ENCODE results near the gene KRT6A.

KRT6A gene

GRCh38 chr12:52530905-52531304, 37.8 kb upstream of the KRT6A start:
- Histone ChIP-seq H3K9ac (ENCODE audit: low read depth, low read length, poor library complexity, severe bottlenecking) (no peak overlapping the region), H4K20me1 (ENCODE audit: insufficient read depth, low read length, poor library complexity, severe bottlenecking) (no peaks in the 10 kb centered on the region), H3K4me1 (ENCODE audit: insufficient read depth, low read length, poor library complexity, severe bottlenecking) (peaks cover 7% of the 10 kb centered on the region), H3K4me3 (ENCODE audit: low read length, poor library complexity, severe bottlenecking) (no peak overlapping the region), H3K36me3 (ENCODE audit: insufficient read depth, low read length) (no peaks in the 10 kb centered on the region), H3K9me2 (replicated peaks; ENCODE audit: low read depth, low read length) (no peaks in the 10 kb centered on the region), H3K4me2 (ENCODE audit: low read depth, low read length, poor library complexity, severe bottlenecking) (no peak overlapping the region), H3K79me2 (ENCODE audit: insufficient read depth, low read length) (no peaks in the 10 kb centered on the region), H3K27me3 (ENCODE audit: insufficient read depth, low read length, poor library complexity, severe bottlenecking) (no peaks in the 10 kb centered on the region), H3K9me3 (ENCODE audit: insufficient read depth, low read depth, low read length) (no peaks in the 10 kb centered on the region), H2AFZ (ENCODE audit: low read length) (no peak overlapping the region), H3F3A (ENCODE audit: low read depth) (no peaks in the 10 kb centered on the region)
- TF ChIP-seq EZH2phosphoT487 (IDR thresholded peaks at IDR 0.05; ENCODE audit: borderline replicate concordance): no peak

- Histone ChIP-seq H3K9ac (ENCODE audit: low read depth, low read length, poor library complexity, severe bottlenecking) (no peak overlapping the region), H2AFZ (ENCODE audit: low read length) (no peak overlapping the region), H4K20me1 (ENCODE audit: insufficient read depth, low read length, poor library complexity, severe bottlenecking) (no peaks in the 10 kb centered on the region), H3K9me2 (replicated peaks; ENCODE audit: low read depth, low read length) (no peaks in the 10 kb centered on the region), H3K27me3 (ENCODE audit: insufficient read depth, low read length, poor library complexity, severe bottlenecking) (no peaks in the 10 kb centered on the region), H3K4me3 (ENCODE audit: low read length, poor library complexity, severe bottlenecking) (no peak overlapping the region), H3K4me1 (ENCODE audit: insufficient read depth, low read length, poor library complexity, severe bottlenecking) (peaks cover 7% of the 10 kb centered on the region), H3K4me2 (ENCODE audit: low read depth, low read length, poor library complexity, severe bottlenecking) (no peak overlapping the region), H3F3A (ENCODE audit: low read depth) (no peaks in the 10 kb centered on the region), H3K36me3 (ENCODE audit: insufficient read depth, low read length) (no peaks in the 10 kb centered on the region), H3K79me2 (ENCODE audit: insufficient read depth, low read length) (no peaks in the 10 kb centered on the region), H3K9me3 (ENCODE audit: insufficient read depth, low read depth, low read length) (no peaks in the 10 kb centered on the region)
- no peak for TF ChIP-seq EZH2phosphoT487 (IDR thresholded peaks at IDR 0.05; ENCODE audit: borderline replicate concordance)
- no peak for TF ChIP-seq CTCF (conservative IDR thresholded peaks at IDR 0.05; ENCODE audit: low read length)
Observed at GRCh38 chr12:52530366-52530765, 37.3 kb upstream of the KRT6A start.

GRCh38 chr12:52529846-52530245, 36.8 kb upstream of the KRT6A start:
- Histone ChIP-seq H3K4me2 (ENCODE audit: low read depth, low read length, poor library complexity, severe bottlenecking) (no peak overlapping the region), H3K4me3 (ENCODE audit: low read length, poor library complexity, severe bottlenecking) (no peak overlapping the region), H3F3A (ENCODE audit: low read depth) (no peaks in the 10 kb centered on the region), H3K4me1 (ENCODE audit: insufficient read depth, low read length, poor library complexity, severe bottlenecking) (peaks cover 7% of the 10 kb centered on the region), H3K27me3 (ENCODE audit: insufficient read depth, low read length, poor library complexity, severe bottlenecking) (no peaks in the 10 kb centered on the region), H4K20me1 (ENCODE audit: insufficient read depth, low read length, poor library complexity, severe bottlenecking) (no peaks in the 10 kb centered on the region), H3K9me2 (replicated peaks; ENCODE audit: low read depth, low read length) (no peaks in the 10 kb centered on the region), H3K9me3 (ENCODE audit: insufficient read depth, low read depth, low read length) (no peaks in the 10 kb centered on the region), H2AFZ (ENCODE audit: low read length) (no peak overlapping the region), H3K36me3 (ENCODE audit: insufficient read depth, low read length) (no peaks in the 10 kb centered on the region), H3K9ac (ENCODE audit: low read depth, low read length, poor library complexity, severe bottlenecking) (no peak overlapping the region), H3K79me2 (ENCODE audit: insufficient read depth, low read length) (no peaks in the 10 kb centered on the region)
- TF ChIP-seq CTCF (conservative IDR thresholded peaks at IDR 0.05; ENCODE audit: low read length) (no peak), EZH2phosphoT487 (IDR thresholded peaks at IDR 0.05; ENCODE audit: borderline replicate concordance) (no peak)

GRCh38 chr12:52529417-52529816, 36.4 kb upstream of the KRT6A start:
- Histone ChIP-seq H3F3A (ENCODE audit: low read depth) (no peaks in the 10 kb centered on the region), H3K4me2 (ENCODE audit: low read depth, low read length, poor library complexity, severe bottlenecking) (no peak overlapping the region), H2AFZ (ENCODE audit: low read length) (no peak overlapping the region), H3K9me2 (replicated peaks; ENCODE audit: low read depth, low read length) (no peaks in the 10 kb centered on the region), H3K9me3 (ENCODE audit: insufficient read depth, low read depth, low read length) (no peaks in the 10 kb centered on the region), H3K4me1 (ENCODE audit: insufficient read depth, low read length, poor library complexity, severe bottlenecking) (peaks cover 7% of the 10 kb centered on the region), H4K20me1 (ENCODE audit: insufficient read depth, low read length, poor library complexity, severe bottlenecking) (no peaks in the 10 kb centered on the region), H3K9ac (ENCODE audit: low read depth, low read length, poor library complexity, severe bottlenecking) (no peak overlapping the region), H3K27me3 (ENCODE audit: insufficient read depth, low read length, poor library complexity, severe bottlenecking) (no peaks in the 10 kb centered on the region), H3K4me3 (ENCODE audit: low read length, poor library complexity, severe bottlenecking) (no peak overlapping the region), H3K79me2 (ENCODE audit: insufficient read depth, low read length) (no peaks in the 10 kb centered on the region), H3K36me3 (ENCODE audit: insufficient read depth, low read length) (no peaks in the 10 kb centered on the region)
- no peak for TF ChIP-seq CTCF (conservative IDR thresholded peaks at IDR 0.05; ENCODE audit: low read length)
- no peak for TF ChIP-seq EZH2phosphoT487 (IDR thresholded peaks at IDR 0.05; ENCODE audit: borderline replicate concordance)
